GM19463 (cell line): ENCODE data around the gene C1orf52.

Source experiments
- ATAC-seq: cut with Tn5 transposase; IDR thresholded peaks from one replicate; pipeline ENCODE4 v1.9.1; 2021; ENCODE audit warnings: mild to moderate bottlenecking, moderate library complexity; ENCODE audit not compliant: unreplicated experiment

Gene C1orf52

DNA sequence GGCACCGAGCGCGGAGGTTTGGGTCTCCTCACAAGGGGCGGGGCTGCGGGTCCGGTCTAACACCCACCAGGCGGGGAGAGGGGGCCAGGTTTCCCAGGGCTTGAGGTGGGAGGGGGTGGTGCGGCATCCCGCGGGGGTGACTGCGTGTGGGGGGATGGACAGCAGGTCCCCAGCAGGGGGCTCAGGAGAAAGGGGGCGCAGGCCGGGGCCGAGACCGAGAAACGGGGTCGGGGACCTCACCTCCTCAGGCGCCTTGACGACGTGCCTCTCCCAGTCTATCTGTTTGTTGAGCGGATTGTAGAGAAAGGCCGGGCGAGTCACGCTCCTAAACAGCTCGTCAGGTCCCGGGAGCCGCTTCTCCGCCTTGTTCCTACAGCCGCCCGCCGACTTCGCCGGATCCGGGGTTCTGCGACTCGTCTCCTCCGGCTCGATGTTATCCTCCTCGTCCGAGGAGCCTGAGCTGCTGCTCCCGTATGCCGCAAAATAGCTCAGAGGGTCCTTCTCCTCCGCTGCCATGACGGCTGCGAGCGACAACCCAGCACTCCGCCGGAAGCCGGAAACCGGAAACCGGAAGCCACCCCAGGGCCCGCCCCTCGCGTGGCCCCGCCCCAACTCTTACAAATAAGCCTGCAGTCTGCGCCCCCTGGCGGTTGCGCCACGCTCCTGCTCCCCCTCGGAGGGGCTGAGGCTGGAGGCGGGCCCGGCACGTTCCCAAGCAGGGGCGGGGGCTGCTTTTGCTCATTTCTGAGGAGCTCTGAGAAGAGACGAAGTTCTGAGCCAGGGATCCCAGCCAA is at the start of gene C1orf52:
C1orf52 (minus strand) TSS at position 545 of the 794 bp plus-strand sequence; CDS start at position 516, 29 bp downstream.
- peak; percentile 96 for ATAC-seq

DNA sequence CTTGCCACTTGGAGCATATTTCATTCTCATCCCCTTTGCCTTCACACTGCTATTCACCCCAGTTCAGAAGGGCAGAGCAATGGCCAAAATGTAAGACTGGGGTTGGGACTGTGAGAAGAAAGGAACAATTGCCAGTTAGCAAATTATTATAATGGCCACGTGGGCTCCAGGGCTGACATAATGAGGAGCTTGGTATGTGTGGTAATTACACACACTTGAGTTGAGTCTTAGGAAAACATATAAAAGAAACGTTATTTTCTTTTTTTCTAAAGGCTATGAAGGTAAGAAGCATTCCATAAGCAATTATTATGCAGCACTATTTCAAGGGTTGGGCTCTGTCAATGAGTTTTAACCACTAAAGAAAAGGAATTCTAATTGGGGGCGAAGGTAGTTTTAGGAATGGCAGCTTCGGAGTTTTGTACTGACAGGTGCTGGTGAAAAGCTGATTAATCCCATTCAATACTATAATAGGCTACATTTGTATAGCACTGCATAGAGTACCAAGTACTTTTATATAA is 49.4 kb upstream of the C1orf52 start:
- ATAC-seq = no peak

DNA sequence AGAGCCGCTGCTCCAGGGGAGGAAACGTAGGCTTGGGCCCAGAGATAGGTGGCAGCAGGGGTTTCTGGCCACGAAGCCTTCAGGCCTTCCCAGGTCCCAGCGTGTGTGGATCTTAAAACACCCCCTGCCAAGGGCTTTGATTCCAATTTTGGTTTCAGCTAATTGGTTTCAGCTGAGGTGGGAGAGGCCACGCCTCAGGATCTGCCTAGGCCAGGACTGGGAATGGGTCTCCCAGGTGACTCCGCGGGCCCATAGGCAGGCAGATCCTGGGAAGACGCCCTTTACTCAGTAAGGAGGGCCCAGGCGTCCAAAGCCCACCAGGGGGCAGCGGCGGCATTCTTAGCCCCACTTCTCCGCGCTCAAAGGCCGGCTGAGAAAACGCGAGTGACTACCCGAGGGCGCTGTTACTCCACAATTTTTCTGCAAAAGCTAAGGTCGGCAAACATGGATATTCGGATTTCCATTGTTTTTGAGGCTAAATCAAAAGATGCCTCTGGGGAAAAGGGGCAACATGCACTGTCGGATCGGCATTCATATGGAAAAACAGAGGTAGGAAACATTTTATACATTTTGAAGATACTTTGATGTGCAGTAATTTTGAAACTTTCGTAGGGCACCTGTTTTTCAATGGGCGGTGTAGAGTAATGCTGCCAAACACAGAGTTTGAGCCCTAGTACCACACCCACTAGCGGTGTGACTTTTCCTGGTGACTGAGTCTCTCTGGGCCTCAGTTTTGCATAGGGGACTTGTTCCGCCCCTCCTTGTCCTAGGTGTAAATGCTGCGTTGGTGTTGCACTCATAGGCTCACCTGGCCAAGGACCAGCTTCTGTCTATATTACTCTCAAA is 48.7 kb upstream of the C1orf52 start:
- ATAC-seq = peak; percentile 98

DNA sequence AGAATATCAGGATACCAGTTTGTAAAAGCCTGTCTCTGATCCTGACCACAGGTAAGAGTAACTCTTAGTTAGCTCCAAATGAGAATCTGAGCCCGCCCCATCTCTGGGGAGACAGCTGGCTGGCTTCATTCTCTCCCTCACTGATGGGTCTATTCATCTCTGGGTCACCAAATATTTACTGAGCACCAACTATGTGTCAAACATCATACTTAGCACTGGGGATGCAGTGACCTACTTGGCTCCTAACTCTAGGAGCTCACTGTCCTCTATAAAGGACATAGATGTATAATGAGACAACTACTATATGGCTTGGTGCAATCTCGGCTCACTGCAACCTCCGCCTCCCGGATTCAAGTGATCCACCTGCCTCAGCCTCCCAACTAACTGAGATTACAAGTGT is 46.8 kb upstream of the C1orf52 start:
- no peak for ATAC-seq

DNA sequence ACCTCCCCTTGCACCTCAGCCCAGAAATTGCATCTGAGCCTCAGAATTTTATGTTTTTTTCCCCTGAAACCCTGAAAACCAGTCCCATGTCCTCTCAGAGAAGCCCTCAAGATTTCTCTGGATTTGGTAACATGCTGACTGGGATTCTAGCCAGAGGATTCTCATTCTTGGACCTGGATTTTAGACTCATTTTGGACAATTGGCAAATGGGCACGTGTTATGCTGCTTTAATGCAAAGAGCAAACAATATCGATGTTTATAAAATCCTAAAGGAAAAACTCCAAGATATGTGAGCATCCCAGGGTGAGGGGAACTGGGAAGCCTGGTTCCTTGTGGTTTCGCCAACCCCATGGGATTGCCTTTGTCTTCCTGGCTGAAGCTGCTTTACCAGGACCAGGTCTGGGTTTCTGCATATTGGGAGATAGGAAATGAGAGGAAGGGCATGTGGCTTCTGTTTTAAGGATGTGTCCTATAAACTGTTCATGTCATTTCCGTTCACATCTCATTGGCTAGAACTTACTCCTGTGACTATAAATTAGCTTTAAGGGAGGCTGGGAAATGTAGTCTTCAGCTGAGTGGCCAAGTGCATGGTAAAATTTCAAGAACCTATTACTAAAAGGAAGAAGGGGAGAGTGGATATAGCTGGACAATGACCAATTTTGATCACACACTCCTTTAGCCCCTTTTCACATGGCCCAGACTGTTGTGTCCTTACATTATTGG is 44.1 kb upstream of the C1orf52 start:
- no peak for ATAC-seq

DNA sequence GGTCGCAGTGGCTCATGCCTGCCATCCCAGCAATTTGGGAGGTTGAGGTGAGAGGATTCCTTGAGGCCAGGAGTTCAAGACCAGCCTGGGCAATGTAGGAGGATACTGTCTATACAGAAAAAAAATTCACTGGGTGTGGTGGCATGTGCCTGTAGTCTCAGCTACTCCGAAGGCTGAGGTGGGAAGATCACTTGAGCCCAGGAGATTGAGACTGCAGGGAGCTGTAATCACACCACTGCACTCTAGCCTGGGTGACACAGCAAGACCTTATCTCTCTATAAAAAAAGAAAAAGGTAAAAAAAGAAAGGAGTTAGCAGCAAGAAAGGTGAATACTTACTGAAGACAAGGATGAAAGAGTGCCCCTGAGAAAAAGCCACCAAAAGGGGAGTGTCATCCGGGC is 40.7 kb upstream of the C1orf52 start:
- ATAC-seq = no peak

DNA sequence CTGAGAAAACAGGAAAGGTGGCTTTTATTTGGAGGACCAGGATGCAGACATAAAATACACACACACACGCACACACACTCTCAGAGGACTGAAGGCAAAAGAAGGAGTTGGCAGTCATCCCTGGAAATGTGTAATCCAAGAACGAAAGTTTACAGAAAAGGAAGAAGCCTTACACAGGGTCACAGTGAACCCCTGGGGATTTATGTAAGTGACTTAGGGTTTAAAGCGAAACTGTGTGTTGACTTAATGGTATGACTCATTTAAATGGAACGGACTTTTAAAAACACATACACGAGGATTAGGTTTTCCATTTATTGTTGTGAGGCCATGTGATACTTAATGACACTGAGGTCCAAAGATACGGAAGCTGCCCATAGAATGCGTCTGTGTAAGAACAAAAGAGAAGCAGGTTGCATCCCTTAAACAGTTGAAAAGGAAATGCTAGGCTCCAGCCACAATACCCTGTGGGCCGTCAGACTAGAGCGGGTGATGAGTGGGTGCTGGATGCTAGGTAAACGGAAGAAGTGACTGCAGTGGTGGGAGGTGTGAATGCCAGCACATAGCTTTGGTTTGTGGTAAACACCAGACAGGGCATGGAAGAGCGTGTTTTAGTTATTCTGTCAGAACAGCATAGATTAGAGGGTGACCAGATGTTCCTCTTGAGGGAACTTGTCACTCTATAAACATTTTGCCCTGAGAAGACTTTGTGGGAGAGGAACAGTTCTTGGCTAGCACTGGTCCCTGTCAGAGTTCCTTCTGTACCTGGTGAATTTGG is 38.6 kb upstream of the C1orf52 start:
- peak; percentile 97 for ATAC-seq

DNA sequence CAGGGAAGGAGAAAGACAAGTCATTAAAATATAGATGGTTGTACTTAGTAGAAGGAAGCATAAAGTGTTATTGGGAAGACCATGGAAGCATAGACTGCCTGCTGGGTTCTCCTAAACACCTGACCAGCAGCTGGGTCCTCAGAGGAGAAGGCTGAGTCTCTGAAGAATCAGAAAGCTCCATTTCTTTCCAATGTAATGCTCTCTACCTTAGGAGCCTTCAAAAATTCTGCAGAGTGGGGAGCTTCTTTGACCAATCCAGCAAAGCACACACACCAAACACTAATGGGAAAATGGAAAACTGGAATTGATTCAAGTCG is 38.0 kb upstream of the C1orf52 start:
- ATAC-seq = no peak

DNA sequence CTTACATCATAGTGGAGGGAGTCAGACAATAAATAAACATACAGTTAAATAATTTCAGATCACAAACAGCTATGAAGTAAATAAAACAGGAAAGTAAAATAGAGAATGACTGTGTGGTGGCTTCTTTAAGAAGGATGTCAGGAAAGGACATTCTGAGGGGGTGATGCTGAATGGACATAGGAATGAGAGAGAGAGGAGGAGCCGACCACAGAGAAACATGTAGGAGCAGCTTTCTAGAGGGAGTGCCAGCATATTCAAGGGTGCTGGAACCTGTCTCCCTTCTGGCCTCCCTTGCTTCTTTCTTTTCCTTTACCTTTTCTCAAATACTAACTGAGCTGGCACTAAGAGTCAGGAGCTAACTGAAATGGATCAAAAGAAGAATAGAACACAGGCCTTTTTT is 37.5 kb upstream of the C1orf52 start:
- ATAC-seq = no peak

DNA sequence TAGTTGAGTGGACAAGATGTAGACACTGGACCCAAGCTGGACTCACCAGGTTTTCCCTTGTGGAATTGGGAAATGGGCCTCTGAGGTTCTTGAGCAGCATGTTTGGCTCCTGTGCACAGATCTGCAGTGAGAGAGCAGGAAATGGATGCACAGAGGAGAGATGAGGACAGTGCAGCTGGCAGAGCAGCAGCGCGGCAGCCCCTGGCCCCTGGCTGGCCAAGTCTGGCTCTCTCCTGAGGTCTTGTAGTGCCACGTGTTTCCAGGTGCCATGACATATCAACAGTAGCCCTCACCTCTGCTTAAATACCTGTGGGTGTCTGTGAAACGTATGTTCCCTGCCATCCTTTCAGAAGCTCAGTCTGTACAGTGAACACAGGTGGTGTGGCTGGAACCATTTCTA is 36.2 kb upstream of the C1orf52 start:
- ATAC-seq = no peak

DNA sequence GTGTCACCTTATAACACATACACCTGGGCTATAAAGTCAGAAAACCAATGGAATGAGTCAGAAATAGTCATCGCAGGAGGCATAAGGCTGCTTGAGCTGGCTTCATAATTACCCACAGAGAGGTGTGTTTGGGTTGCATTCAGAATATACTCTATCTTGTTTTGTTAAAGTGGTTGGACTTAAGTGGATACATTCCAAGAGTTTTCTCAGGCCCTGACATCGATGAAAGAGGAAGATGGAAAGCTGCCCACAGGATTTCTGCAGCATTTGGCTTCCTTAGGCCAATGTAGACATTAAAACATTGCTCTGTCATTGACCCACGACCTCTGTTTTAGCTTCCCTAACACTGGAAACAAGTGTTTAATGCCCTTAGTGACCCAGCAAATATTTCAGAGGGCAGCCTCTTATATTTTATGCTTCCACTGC is 35.6 kb upstream of the C1orf52 start:
- ATAC-seq = no peak

DNA sequence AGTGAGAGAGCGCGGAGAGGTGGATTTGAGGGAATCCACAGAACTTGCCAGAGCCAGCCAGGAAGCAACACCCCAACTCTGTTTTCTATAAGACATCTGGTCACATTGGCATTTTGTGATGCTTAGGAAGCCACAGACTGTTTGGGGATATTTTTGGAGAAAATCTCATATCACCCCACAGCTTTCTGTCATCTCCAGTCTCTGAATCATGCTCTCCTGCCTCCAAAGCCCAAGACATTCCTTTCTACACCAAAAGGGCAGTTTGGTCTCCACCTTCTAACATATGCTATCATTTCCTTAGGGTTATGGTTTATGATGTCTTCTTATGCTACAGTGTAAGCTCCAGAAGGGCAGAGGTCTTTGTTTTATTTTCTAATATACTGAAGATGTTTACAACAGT is 31.4 kb upstream of the C1orf52 start:
- ATAC-seq = no peak

DNA sequence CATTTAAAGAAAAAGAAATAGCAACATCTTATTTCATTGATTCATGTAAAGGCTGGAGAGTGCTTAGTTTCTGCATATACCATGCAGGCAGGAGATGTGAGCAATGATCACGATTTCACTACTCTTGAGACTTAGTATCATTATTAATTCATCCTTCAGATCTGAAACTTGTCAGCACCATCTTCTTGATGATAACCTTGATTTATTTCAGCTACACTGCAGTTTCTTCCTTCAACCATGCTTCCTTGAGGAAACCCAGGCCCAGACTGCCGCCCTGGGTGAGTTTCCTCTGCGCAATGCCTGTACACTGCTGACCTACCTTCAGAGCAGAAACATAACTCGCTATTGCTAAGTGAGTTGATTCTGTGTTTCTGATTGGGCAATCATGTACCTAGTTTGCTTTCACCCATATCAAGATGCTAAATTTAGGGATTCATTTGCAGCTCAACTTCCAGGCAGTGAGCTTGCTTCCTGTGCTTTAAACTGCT is 30.4 kb upstream of the C1orf52 start:
- ATAC-seq = peak; percentile 62

DNA sequence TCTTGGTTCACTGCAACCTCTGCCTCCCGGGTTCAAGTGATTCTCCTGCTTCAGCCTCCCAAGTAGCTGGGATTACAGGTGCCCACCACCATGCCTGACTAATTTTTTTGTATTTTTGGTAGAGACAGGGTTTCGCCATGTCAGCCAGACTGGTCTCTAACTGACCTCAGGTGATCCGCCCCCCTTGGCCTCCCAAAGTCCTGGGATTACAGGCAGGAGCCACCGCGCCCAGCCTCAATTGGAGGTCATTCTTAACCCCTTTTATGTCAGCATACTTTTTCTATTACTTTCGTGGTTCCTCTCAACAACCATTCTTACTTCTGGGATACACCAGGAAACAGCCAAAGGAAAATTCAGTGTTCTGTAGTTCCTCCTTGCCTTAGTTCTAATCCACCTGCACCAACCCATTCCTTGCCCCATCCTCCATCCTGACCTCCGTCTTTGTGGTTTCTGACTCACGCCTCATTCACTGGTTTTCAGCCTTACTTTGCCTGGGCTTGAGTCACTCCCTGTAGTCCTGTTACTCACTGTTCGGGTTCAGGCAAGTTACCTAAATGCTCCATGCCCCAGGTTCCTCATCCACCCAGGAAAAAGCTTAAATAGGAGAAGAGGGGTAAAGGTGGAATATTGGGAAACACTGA is 29.9 kb upstream of the C1orf52 start:
- ATAC-seq = peak; percentile 28

DNA sequence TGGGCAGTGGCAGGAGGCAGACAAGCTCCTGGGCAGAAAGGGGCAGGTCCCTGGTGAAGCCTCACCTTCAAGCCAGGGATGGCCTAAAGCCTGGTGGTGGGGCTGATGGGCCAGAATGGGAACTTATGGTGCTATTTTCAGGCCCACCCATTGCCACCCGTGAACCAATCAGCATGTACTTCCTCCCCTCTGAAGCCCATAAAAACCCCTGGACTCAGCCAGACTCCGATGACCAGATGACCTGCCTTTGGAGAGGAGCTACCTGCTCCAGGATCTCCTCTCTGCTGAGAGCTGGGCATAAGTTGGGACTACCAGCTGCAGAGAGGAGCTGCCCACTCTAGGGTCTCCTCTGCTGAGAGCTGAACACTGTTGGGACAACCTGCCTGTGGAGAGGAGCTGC is 24.7 kb upstream of the C1orf52 start:
- no peak for ATAC-seq

DNA sequence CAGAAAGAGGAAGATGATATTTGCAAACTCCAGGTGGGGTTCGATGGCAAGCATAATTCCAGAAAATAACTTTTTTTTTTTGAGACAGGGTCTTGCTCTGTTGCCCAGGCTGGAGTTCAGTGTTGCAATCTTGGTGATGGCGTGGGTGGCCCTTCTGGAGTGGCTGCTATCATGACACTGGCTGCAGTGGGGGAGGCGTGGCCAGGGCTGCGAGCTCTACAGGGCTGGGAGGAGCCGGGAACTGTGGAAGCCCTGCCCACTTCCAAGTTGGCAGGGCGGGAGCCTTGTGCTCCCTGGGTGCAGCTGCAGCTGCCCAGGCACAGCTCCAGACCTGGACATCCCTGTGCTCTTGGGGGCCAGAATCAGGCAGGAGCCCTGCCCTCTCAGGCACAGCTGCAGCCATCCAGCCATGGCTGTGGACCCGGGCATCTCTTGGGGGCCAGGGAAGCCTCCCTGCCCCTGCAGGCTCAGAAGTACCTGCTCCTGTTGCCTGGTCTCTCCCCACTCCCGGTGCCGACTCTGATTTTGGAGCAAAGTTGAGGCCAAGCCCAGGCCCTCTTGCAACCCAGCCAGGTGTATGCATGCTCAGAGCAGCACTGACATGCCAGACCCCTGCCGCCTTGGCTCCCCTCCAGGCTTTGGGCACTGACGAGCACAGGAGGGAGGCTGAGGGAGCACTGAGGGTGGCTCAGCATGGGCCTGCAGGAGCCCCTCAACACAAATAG is 24.2 kb upstream of the C1orf52 start:
- ATAC-seq = no peak

DNA sequence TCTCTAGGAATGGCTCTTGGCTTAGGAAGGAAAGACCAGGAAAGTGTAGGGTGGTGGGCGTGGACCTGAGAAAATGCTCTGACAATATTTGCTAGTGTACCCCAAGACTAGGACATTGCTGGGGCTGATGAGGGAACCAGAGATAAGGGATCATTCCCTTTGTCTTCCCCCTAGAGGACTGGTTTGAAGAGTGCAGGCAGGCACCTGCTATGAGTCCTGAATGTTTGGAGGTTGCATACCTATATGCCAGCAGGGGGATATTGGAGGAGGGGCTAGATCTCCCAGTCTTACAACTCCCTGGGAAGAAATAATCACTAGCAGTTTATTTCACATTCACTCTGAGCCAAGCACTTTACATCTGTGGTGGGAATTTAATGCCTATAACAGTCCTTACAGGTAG is 23.0 kb upstream of the C1orf52 start:
- ATAC-seq = no peak

DNA sequence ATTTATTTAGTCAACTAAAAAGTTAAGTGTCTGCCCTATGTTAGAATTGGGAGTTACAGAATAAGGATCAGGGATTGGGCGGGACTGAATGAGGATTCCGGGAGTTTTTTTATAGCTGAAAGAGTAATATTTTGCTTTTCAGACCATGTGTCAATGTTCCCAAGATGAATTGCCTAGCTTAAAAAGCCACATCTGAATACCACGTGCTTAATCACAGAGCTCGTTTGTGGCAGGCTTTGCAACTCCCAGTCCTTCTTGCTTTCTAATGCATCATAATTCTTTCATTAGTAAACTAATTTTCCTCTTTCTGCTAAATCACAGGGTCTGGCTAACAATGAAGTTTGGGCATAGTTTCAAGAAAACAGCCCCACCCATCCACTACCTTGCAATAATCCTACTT is 21.2 kb upstream of the C1orf52 start:
- no peak for ATAC-seq

DNA sequence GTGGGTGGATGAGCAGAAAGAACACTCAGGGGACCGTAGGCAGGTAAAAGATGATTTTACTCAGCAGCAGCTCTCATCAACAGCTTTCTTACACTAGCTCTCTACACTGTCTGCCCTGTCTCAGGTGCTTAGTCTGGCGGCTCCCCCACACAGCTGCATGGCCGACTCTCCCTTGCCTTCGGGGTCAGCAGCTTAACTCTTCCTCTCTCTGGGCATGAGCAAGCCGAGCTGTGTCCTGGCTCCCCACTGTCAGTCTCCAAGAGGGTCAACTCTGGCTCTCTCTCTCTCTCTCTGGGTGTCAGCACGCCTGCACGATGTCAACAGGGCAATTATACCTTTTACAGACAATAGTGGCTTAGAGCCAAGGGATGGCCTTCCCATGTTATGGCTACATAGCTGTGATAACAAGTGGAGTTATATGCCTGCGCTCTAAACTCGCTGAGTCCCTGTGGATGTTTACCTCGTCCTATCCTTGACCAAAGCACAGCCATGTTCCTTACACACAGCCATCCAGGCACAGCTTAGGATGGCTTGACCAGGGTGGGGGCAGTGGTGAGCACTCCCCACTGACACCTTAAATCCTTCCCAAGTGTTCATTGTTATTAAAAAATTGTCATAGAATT is 20.1 kb upstream of the C1orf52 start:
- no peak for ATAC-seq
